Subcutaneous adipose tissue (tissue), 4 donors: ENCODE results near the gene ZNF263. TPM values are rescaled to one million over a fixed set of nuclear protein-coding genes. Genes with fewer than 3 reads are reported as not detected.

ENCODE experiments used
- total RNA-seq, 4 donors: library from RNA; depleted of rRNA; stranded (reverse); fragments of >200 nt; gene quantifications; one replicate each; pipeline ENCODE4 v1.1.0, GENCODE V29; 2016
- TF ChIP-seq, protein P1 (sequence below): fragments of 450-650 bp; IDR thresholded peaks from one replicate; pipeline ENCODE4 v1.5.1; 2016; ENCODE audit warnings: low read depth, mild to moderate bottlenecking, control low read depth, antibody characterized with exemption, moderate library complexity

ZNF263 gene
- 10 to 100 TPM; 16.8 to 39.2 (median 28.7) TPM for total RNA-seq

DNA sequence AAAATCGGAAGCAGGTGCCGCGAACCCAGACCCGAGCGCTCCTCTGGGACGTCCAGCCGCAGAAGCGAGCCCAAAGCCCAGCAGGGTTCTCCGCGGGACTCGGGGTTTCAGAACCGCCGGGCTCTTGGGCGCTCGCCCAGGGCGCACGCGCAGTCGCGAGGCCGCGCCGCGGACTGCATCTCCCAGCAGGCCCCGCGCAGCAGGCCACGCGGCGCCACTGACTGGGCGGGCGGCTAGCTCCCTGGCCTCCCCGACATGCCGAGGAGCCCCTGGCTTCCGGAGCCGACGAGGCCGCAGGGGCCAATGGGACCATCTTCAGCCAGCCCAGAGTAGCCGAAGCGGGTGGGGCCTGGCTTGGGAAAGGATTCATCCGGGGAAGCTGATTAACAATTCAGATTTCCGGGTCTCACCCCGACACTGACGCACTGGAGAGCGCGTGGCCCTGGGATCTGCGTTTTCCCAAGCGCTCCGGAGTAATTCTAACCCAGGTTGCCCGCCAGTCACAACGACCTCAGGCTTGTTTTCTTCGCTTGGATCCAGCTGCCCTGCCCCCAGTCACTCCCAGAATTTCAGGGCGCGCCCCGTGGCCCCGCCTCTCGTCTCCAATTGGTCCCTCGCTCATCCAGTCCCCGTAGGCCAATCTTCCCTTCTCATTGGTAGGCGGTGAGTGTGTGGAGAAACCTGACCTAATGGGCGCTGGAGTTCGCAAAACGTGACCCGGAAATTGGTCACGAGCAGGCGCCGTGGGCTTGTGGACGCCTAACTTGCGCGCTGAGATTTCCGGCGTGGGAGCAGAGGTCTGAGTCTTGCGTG, at the start of gene ZNF263:
ZNF263 (plus strand) TSS at position 762 of the 813 bp plus-strand sequence. CDS start 328 bp downstream, outside the sequence.
- TF ChIP-seq, protein P1, sequence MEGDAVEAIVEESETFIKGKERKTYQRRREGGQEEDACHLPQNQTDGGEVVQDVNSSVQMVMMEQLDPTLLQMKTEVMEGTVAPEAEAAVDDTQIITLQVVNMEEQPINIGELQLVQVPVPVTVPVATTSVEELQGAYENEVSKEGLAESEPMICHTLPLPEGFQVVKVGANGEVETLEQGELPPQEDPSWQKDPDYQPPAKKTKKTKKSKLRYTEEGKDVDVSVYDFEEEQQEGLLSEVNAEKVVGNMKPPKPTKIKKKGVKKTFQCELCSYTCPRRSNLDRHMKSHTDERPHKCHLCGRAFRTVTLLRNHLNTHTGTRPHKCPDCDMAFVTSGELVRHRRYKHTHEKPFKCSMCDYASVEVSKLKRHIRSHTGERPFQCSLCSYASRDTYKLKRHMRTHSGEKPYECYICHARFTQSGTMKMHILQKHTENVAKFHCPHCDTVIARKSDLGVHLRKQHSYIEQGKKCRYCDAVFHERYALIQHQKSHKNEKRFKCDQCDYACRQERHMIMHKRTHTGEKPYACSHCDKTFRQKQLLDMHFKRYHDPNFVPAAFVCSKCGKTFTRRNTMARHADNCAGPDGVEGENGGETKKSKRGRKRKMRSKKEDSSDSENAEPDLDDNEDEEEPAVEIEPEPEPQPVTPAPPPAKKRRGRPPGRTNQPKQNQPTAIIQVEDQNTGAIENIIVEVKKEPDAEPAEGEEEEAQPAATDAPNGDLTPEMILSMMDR: no peak

DNA sequence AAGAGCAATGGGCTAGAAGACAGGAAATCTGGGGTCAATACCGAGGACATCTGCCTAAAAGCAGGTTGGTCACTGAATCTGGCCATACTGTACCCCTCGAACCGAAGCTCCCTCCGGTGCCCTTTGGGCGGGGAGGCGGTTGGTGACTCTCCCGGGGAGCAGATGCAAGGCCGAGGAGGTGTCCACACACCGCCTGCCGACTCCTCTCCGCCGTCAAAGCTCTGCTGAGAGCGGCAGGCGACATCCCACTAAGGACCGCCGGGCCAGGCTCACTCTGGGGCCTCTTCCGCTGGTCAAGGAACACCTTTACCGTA, 48.8 kb upstream of the ZNF263 start:
- TF ChIP-seq, protein P1: no peak

DNA sequence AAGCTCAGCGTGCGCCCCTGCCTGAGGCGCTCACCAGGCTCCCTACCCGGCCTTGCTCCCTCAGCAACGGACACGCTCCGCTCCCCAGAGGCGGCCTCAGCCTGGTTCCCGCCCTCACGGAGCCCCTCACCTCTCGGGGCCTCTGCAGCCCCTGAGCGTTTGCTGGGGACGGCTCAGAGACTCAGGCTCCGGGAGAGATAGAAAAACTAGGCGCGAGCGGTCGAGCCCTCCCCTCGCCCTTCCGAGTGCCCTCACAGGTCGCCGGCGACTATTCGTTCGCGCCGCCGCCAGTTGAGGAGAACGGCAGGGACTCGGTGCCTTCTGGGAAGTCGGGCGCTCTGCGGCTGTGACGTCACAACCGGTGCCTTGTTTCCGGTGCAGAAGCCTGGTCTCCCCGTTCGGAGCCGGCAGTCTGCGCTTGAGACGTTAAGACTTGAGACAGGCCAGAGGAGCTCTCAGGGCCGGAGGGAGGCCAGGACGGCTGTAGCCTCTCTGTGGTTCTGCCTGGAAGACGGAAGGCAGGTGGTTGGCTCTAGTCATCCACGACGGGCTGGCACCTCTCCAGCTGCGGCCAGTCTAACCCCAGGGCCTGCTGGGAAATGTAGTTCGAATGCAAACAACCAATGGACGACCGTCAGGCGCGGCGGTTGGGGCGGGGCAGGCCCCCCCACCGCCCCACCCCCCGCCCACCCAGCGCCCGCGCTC, 48.3 kb upstream of the ZNF263 start, which contains the start of gene ZNF200:
ZNF200 (minus strand) TSS at position 302 of the 705 bp plus-strand sequence. CDS start 1,403 bp downstream, outside the sequence.
- TF ChIP-seq, protein P1: no peak

DNA sequence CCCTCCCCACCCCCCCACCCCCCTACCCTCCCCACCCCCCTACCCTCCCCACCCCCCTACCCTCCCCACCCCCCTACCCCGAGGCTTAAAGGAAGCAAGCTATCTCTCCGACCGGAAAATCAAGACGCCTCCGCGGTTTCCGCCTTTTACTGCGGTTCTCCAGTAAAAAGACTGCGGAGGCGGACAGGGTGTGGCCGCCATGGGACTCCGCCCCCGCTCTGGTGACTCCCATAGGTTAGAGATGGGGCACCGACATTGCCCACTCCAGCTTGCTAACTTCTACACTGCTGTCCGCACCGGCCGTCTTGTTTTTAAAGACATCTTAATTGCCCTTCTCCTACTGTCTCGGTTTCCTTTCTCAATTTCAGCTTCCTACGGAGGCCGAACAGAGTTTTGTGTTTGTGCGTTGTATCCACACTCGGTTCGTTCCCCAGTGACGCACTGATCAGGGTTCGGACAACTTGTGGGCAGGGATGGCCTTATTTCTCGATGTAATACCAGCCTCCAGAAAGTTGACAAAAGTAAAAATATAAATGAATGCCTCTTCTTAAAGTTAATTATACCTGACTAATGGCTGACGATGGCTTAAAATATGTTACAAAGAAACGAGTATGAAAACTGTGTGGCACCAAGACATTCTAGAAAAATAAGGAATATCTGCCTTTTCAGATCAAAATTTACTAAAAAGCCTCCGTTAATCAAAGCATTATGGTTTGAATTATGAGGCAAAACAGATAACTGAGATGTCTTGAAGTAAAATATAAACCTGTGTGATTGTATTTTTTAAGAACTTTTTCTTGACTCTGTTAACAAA, 47.2 kb upstream of the ZNF263 start:
- TF ChIP-seq, protein P1: no peak

DNA sequence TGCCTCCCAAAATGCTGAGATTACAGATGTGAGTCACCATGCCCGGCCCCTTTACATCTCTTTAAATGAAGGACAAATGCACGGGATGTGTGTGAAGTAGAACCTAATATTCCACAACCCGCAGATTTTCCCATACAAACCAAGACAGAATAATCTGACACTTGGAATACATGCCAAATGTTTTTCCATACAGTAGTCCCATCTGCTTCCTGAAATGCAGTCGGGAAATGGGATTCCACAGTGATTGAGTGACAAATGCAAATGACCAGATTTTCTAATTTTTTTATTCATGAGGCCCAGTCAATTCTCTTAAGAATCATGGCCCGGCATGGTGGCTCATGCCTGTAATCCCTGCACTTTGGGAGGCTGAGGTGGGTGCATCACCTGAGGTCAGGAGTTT, 41.5 kb upstream of the ZNF263 start:
- TF ChIP-seq, protein P1: no peak

DNA sequence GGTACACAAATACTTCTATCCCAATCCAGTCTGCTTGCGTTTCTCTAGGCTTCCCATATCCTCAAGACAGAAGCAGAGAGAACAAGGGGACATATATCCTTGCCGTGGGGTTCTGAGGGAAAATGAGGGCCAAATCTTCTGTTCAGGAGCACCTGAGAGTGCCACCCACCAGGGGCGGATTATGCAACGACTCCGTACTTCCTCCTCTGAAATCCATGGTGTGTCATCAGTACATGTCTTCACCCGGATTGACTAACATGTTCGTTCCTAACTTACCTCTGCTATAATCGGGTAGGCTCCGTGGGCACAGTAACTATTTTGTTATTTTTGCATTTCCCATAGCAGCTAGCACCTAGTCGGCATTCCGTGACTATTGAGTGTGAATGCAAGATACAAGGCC, 40.6 kb upstream of the ZNF263 start:
- TF ChIP-seq, protein P1: no peak
